Caco-2 (cell line): Measurements from ENCODE around the gene FNDC3B. TPM values are rescaled to one million over a fixed set of nuclear protein-coding genes. Genes with fewer than 3 reads are reported as not detected.

ENCODE experiments used
- BruUV-seq: library from RNA; stranded (reverse); fragments of 400-500 nt; replicated peaks from 2 replicates; lab custom pipeline; 2021; lab: Mats Ljungman, UMichigan
- CTCF ChIA-PET: fragments of 300-600 bp; sonication (Branson Sonifier 250); formaldehyde crosslinking; loops from one replicate; lab custom pipeline; 2022; ENCODE audit warnings: antibody characterized with exemption; lab: Charles Lee
- POLR2A ChIA-PET: fragments of 300-600 bp; sonication (Branson Sonifier 250); formaldehyde crosslinking; loops from one replicate; lab custom pipeline; 2022; ENCODE audit warnings: antibody characterized with exemption; lab: Charles Lee
- DNase-seq, 2 experiments: peaks; one replicate each; pipeline versions ENCODE4 v3.0.0 to v3.0.0-alpha.2; 2020 to 2022
- H3K27me3 ChIP-seq: replicated peaks from 2 replicates; pipeline ENCODE4 v1.6.0; 2011; ENCODE audit warnings: low read length; ENCODE audit not compliant: control insufficient read depth, insufficient read depth
- H3K36me3 ChIP-seq: 2 replicates; pipeline ENCODE4 v1.5.1; 2011; ENCODE audit warnings: low read length; ENCODE audit not compliant: control insufficient read depth, insufficient read depth
- H3K4me1 ChIP-seq: fragments of 250-450 bp; sonication (Bioruptor Pico); 2 replicates; pipeline ENCODE4 v1.5.1; 2020; ENCODE audit warnings: mild to moderate bottlenecking
- H3K4me3 ChIP-seq: 2 replicates; pipeline ENCODE4 v1.5.1; 2011; ENCODE audit warnings: low read depth, mild to moderate bottlenecking, control low read depth, low read length
- H3K9me3 ChIP-seq: fragments of 250-450 bp; sonication (Bioruptor Pico); 2 replicates; pipeline ENCODE4 v1.5.1; 2020; ENCODE audit warnings: mild to moderate bottlenecking, moderate library complexity
- H3K27ac Mint-ChIP-seq: one replicate; pipeline ENCODE4 v1.8.0; 2022; ENCODE audit warnings: mixed read lengths; ENCODE audit not compliant: unreplicated experiment
- H3K27me3 Mint-ChIP-seq: one replicate; pipeline ENCODE4 v1.8.0; 2022; ENCODE audit warnings: mixed read lengths; ENCODE audit not compliant: insufficient read depth, unreplicated experiment
- H3K36me3 Mint-ChIP-seq: one replicate; pipeline ENCODE4 v1.8.0; 2022; ENCODE audit warnings: mild to moderate bottlenecking, mixed read lengths; ENCODE audit not compliant: insufficient read depth, unreplicated experiment
- H3K4me1 Mint-ChIP-seq: one replicate; pipeline ENCODE4 v1.8.0; 2022; ENCODE audit warnings: low read depth, mixed read lengths; ENCODE audit not compliant: unreplicated experiment
- H3K4me3 Mint-ChIP-seq: one replicate; pipeline ENCODE4 v1.8.0; 2022; ENCODE audit warnings: mild to moderate bottlenecking, moderate library complexity, mixed read lengths; ENCODE audit not compliant: unreplicated experiment
- H3K9me3 Mint-ChIP-seq: one replicate; pipeline ENCODE4 v1.8.0; 2022; ENCODE audit warnings: mixed read lengths; ENCODE audit not compliant: unreplicated experiment
- intact Hi-C: fragments of 100-400 bp; cut with micrococcal nuclease; formaldehyde crosslinking; loops from one replicate; pipeline ENCODE4 v1.10.0; 2022; ENCODE audit not compliant: unreplicated experiment
- total RNA-seq: library from RNA; stranded (reverse); gene quantifications from 2 replicates; pipeline ENCODE4 v1.2.3, GENCODE V29; 2022
- TF ChIP-seq, protein P1 (sequence below), 2 experiments: fragments of 200-600 bp in 1 of 2; IDR thresholded peaks; 1 replicate in 1 of 2; 2 replicates in 1 of 2; pipeline versions ENCODE4 v1.5.1 to v1.8.0; 2011 to 2022; ENCODE audit warnings: antibody characterized with exemption in 1 of 2, control low read depth in 1 of 2, inconsistent platforms in 1 of 2, low read depth in 1 of 2, low read length in 1 of 2, mild to moderate bottlenecking in 1 of 2, moderate library complexity in 1 of 2; ENCODE audit not compliant: insufficient read depth in 1 of 2, severe bottlenecking in 1 of 2, unreplicated experiment in 1 of 2

FNDC3B gene
- total RNA-seq, 1 experiment from 2014 or later = 59.8 TPM

DNA sequence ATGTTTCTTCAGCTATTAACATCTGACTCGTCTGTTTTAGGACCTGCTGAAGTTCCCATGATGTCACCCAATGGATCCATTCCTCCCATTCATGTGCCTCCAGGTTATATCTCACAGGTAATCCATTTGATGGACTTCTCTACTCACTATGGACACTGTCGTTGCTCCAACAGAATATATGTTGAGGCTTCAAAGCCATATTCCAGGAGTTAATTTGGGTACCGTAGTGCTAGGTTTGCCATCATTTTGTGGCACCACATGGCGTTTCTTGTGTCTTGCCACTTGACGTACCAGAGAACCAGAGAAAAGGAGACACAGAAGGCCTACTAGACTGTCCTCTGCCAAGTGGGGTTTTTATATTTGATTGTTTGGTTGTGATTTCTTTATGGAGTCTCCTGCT is 187.5 kb downstream of the FNDC3B start:
- intact Hi-C loops = no loop called here
- Histone ChIP-seq H3K4me3 (no peak overlapping the region), H3K27me3 (no peaks in the 10 kb centered on the region), H3K36me3 (no peaks in the 10 kb centered on the region), H3K9me3 (no peaks in the 10 kb centered on the region), H3K4me1 (peaks cover 6% of the 10 kb centered on the region; the same call in 1 of the 2 replicates)
- no peak overlapping the region for H3K27ac Mint-ChIP-seq
- ChIA-PET CTCF (no interaction called here), POLR2A (no interaction called here)
- no peak overlapping the region for H3K4me3 Mint-ChIP-seq
- H3K4me1 Mint-ChIP-seq = peaks cover 7% of the 10 kb centered on the region
- H3K36me3 Mint-ChIP-seq = peaks cover 21% of the 10 kb centered on the region
- TF ChIP-seq, protein P1, sequence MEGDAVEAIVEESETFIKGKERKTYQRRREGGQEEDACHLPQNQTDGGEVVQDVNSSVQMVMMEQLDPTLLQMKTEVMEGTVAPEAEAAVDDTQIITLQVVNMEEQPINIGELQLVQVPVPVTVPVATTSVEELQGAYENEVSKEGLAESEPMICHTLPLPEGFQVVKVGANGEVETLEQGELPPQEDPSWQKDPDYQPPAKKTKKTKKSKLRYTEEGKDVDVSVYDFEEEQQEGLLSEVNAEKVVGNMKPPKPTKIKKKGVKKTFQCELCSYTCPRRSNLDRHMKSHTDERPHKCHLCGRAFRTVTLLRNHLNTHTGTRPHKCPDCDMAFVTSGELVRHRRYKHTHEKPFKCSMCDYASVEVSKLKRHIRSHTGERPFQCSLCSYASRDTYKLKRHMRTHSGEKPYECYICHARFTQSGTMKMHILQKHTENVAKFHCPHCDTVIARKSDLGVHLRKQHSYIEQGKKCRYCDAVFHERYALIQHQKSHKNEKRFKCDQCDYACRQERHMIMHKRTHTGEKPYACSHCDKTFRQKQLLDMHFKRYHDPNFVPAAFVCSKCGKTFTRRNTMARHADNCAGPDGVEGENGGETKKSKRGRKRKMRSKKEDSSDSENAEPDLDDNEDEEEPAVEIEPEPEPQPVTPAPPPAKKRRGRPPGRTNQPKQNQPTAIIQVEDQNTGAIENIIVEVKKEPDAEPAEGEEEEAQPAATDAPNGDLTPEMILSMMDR (IDR thresholded peaks at IDR 0.05; ENCODE audit: insufficient read depth in 1 of 2, low read depth in 1 of 2, low read length in 1 of 2, severe bottlenecking in 1 of 2, unreplicated experiment in 1 of 2) = no peak
- no peaks in the 10 kb centered on the region for H3K27me3 Mint-ChIP-seq
- no TSS peak for BruUV-seq
- H3K9me3 Mint-ChIP-seq = no peaks in the 10 kb centered on the region
- DNase-seq = no peak

GRCh38 chr3:172227340-172228035 is 188.1 kb downstream of the FNDC3B start:
- Histone ChIP-seq H3K4me3 (no peak overlapping the region), H3K9me3 (no peaks in the 10 kb centered on the region), H3K27me3 (no peaks in the 10 kb centered on the region), H3K4me1 (peaks cover 6% of the 10 kb centered on the region; the same call in 1 of the 2 replicates), H3K36me3 (no peaks in the 10 kb centered on the region)
- Mint-ChIP-seq H3K27ac (no peak overlapping the region), H3K4me1 (peaks cover 7% of the 10 kb centered on the region), H3K36me3 (peaks cover 21% of the 10 kb centered on the region), H3K9me3 (no peaks in the 10 kb centered on the region), H3K4me3 (no peak overlapping the region), H3K27me3 (no peaks in the 10 kb centered on the region)
- DNase-seq = no peak
- ChIA-PET CTCF (no interaction called here), POLR2A (no interaction called here)
- no TSS peak for BruUV-seq
- TF ChIP-seq, protein P1 (IDR thresholded peaks at IDR 0.05; ENCODE audit: insufficient read depth in 1 of 2, low read depth in 1 of 2, low read length in 1 of 2, severe bottlenecking in 1 of 2, unreplicated experiment in 1 of 2) = no peak
- intact Hi-C loops = no loop called here

GRCh38 chr3:172228036-172228415 is 188.6 kb downstream of the FNDC3B start:
- POLR2A ChIA-PET = no interaction called here
- Mint-ChIP-seq H3K27ac (no peak overlapping the region), H3K36me3 (peaks cover 21% of the 10 kb centered on the region), H3K9me3 (no peaks in the 10 kb centered on the region), H3K4me3 (no peak overlapping the region), H3K27me3 (no peaks in the 10 kb centered on the region), H3K4me1 (peaks cover 7% of the 10 kb centered on the region)
- Histone ChIP-seq H3K9me3 (no peaks in the 10 kb centered on the region), H3K27me3 (no peaks in the 10 kb centered on the region), H3K36me3 (no peaks in the 10 kb centered on the region), H3K4me1 (peaks cover 6% of the 10 kb centered on the region; the same call in 1 of the 2 replicates), H3K4me3 (no peak overlapping the region)
- DNase-seq = no peak
- intact Hi-C loops = no loop called here
- TF ChIP-seq, protein P1 (IDR thresholded peaks at IDR 0.05; ENCODE audit: insufficient read depth in 1 of 2, low read depth in 1 of 2, low read length in 1 of 2, severe bottlenecking in 1 of 2, unreplicated experiment in 1 of 2) = no peak
- no TSS peak for BruUV-seq
- CTCF ChIA-PET = no interaction called here
